Astrocyte (in vitro differentiated cells and primary cell): Measurements from ENCODE around the gene GCG.

ENCODE experiments used
- CTCF ChIP-seq: IDR thresholded peaks from 2 replicates; pipeline ENCODE4 v1.5.1; 2011; ENCODE audit warnings: low read depth, mild to moderate bottlenecking, inconsistent platforms, low read length, moderate library complexity; ENCODE audit not compliant: insufficient read depth
- EZH2 ChIP-seq: IDR thresholded peaks from 2 replicates; pipeline ENCODE4 v1.6.1; 2012; ENCODE audit warnings: mild to moderate bottlenecking, low read length, inconsistent platforms; ENCODE audit not compliant: insufficient read depth

- TF ChIP-seq CTCF (no peak), EZH2 (no peak)
Measured at GRCh38 chr2:162099836-162100235, 52.2 kb downstream of the GCG start.
